ENCODE data around the gene PPME1.

The PPME1 gene

DNA sequence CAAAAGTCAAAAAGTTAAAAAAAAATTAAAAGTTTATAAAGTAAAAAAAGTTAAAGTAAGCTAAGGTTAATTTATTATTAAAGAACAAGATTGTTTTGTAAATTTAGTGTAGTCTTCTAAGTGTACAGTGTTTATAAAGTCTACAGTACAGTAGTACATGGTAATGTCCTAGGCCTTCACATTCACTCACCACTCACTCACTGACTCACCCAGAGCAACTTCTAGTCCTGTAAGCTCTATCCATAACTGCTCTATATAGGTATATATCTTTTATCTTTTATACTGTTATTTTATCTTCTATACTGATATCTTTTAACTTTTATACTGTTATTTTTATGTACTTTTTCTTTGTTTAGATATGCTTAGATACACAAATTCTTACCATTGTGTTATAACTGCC lies 11.4 kb upstream of the PPME1 start:
- DNase-seq (ENCODE audit: low spot score), result no peak

DNA sequence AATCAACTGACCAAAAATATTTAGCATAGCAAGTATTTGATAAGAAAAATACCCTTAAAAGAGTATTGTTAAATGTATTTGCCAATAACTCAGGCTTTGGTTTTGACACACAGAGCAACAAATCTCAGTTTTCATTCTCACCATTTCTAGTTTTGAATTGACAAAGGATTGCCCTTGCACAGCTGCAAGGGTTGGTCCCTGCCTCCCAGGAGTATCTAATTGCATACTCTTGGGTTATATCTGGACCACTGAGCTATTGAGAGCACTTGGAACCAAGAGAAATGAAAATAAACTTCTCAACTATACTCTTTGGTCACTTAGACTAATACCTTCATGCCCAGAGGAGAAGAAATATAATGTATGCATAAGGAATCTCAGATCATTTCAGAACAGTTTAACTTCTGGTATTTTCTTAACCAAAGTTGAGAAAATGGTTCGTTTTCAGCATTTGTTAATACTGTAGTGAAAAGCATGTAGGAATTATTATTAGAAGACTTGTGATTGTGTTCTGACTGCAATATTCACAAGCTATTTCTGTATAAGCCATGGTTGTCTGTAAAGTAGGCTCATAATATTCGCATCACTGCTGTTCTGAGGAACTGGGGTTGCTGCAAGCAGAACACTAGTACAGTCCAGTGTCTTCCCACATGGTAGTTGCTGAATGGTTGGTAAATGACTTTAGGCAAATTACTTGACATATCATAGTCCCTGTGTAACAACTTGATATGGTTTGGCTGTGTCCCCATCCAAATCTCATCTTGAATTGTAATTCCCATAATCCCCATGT lies 8.2 kb upstream of the PPME1 start:
- no peak for DNase-seq (ENCODE audit: low spot score)

DNA sequence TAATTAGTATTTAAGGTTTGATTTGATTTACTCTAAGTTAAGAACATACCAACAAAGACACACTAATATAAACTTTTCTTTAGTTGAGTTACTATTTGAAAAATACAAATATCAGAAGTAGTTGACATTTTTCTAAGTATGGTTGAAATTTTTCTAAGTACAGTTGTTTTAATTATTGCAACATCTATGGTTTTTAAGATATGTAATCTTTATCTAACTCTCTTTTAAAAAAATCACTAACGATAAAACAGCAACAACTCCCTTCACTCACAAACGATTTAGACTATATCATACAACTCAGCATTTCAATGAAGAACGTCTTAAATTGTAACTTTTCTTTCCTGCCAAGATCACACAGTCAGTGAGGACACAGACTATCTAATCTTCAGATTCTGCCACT lies 2.3 kb upstream of the PPME1 start:
- no peak for DNase-seq (ENCODE audit: low spot score)

DNA sequence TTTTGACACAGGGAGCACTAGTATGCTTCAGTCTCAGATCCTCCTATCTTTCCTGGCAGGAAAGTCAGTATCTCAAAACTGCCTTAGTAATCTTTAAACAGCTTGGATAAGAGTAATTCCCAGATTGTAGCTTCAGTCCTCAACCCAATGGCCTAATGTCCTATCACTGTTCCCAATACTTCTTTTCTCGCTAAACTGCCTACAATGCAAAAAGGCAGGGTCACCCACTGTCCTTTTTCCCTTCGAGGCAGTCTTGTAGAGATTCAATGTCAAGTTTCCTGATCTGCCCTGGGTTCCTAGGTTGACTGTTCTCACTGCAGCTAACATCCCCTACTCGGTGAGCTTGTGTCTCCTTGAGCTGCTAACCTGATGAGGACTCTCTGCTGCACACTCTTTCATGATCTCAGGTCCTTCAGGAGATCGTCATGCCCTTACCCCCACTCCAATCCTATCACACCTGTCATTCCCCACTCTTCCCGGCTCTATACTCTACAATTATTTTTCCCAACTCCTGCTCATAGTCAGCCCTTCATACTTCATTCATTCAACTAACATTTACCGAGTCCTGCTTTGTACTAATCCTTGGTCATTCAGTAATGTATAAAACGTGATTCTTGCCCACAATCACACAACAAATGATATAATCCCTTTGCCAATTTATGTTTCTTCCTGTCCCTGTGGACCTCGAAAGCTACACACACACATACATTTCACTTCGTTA lies 1.2 kb upstream of the PPME1 start:
- DNase-seq (ENCODE audit: low spot score), result no peak

DNA sequence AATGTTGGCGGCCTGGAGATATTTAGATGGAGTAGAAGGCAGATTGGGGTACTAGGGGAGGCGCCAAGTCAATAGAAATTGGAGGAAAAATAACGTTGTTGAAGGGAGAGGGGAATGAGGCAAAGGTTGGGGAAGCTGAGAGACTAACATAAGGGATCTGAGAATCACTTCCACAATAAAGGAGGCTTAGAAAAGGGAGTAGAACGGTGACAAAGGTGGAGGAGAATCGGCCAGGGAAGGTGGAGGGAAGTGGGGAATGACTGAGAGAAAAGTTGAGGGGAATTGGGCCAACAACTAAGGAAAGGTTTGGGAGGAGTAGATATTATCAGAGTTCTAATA lies 510 bp downstream of the PPME1 start:
- no peak for DNase-seq (ENCODE audit: low spot score)

DNA sequence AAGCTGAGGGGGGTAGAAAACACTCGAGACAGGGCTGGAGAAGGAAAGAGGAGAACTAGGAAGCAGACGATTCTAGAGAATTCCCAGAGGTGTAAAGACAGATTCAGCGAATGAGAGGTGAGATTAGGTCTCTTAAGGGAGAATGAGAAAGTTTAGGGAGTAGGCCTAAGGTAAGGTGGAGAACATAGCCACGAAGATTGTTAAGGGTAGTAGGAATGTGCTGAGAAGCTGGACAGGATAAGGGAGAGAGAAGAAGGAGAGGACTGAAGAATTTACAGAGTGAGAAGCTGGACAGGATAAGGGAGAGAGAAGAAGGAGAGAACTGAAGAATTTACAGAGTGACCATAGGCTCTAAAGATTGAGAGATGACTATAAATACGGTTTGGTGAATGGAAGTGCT lies 908 bp downstream of the PPME1 start:
- no peak for DNase-seq (ENCODE audit: low spot score)

DNA sequence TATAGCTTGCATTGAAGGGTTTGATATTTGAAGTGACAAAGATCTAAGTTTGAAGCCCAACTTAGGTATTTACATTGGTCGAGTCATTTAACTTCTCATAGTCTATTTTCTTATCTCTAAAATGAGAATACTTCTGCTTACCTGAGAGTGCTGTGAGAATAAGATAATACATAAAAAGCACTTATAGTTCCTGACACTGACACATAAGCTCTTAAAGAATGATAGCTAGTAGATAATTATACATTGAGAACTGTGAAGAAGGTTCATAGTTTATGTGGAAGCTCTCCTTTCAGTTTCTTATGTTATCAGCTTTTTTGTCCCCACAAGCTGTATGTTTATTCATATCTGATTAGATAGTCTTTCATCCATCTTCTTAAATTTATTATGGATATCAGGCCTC lies 4.8 kb downstream of the PPME1 start:
- no peak for DNase-seq (ENCODE audit: low spot score)

DNA sequence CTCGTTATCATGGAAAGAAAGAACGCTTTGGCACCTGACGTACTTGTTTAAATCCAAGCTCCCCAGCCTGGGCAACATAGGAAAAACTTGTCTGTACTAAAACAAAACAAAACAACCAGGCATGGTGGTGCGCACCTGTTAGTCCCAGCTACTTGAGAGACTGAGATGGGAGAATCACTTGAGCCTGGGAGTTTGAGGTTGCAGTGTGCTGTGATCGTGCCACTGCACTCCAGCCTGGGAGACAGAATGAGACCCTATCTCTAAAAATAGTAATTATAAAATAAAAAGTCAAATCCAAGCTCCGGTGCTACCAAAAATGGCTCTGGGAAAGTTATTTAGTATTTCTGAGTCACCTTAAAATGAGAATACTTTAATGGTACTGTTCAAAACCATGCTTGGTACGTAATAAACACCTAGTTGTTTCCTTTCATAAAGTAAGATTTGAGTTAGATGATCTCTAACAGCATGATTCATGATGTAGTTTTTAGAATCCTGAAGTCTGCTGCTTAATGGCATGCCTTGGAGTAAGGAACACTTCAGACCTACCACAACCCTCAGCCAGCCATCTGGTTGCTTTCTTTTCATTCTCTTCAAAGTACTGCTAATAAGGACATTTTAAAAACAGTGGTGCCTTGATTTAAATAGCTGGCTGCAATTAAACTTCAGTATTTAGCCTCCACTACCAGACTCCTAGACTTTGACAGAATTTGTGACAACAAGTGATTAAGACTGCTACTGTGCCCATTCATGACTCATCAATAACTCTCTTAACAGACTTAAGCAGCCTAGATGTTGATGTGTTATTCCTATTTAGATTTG lies 8.4 kb downstream of the PPME1 start:
- no peak for DNase-seq (ENCODE audit: low spot score)

DNA sequence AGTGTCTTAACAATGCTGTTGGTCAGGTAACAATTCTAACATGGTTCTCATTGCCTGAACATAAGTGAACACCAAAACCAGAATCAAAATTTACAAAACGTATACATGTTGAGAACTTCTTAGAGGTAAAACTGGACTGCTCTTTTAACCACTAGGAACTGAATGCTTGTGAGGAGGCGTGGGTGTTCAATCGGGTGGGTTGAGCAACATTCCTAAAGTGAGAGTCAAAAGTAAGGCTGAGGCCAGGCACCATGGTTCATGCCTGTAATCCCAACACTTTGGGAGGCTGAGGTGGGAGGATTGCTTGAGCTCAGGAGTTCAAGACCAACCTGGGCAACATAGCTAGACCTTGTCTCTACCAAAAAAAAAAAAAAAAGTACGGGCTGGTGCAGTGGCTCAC lies 11.5 kb downstream of the PPME1 start:
- no peak for DNase-seq (ENCODE audit: low spot score)

DNA sequence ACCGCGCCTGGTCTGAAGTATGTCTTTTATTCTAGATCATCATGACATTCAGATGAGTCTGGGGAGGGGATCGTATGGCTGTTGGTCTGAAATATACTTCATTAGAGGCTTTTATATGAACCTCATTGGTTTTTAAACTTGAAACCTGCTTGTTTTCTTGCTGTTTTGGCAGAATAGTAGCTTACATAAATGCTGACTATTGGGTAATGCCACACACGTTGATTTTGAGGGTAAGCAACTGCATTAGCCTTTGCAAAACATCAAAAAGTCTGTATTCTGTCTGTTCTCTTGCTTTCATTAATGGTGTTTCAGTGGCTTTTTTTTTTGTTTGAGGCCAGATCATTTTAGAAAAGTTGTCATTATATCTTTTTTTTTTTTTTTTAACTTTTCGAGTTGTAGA lies 14.2 kb downstream of the PPME1 start:
- no peak for DNase-seq (ENCODE audit: low spot score)

DNA sequence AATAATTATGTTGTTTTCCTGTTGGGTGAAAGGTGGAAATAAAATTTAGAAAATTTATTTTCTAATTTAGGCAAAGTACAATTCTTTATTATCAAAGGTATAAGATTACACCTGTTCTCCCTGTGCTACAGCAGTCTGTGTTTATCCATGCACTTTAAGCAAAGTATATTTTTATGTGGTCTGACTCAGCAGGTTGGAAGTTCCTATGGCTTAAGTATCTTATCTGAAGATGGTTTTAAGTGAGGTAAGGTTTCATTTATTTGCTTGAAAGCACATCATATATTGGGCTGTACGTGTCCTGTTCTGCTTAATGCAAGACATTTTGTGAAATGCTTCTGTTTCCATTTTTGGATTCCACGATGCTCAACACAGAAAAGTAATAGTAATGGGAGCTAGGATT lies 14.6 kb downstream of the PPME1 start:
- no peak for DNase-seq (ENCODE audit: low spot score)

DNA sequence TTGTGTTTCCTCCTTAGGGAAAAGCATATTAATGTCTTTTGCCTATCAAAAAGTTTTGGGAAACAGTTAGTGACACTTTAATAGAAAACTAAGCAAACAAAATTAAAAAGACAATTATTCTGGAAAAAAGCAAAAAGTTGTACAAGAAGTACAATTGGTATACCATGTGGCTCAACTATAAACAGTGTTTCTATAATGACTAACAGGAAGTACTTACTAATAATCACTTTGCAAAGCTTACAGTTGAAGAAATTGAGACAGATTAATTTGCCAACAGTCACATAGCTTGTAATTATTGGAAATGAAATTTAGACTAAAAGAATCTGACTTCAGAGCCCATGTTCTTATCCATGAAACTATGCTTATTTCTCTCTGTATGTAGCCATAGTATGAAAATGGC lies 24.7 kb downstream of the PPME1 start:
- no peak for DNase-seq (ENCODE audit: low spot score)

DNA sequence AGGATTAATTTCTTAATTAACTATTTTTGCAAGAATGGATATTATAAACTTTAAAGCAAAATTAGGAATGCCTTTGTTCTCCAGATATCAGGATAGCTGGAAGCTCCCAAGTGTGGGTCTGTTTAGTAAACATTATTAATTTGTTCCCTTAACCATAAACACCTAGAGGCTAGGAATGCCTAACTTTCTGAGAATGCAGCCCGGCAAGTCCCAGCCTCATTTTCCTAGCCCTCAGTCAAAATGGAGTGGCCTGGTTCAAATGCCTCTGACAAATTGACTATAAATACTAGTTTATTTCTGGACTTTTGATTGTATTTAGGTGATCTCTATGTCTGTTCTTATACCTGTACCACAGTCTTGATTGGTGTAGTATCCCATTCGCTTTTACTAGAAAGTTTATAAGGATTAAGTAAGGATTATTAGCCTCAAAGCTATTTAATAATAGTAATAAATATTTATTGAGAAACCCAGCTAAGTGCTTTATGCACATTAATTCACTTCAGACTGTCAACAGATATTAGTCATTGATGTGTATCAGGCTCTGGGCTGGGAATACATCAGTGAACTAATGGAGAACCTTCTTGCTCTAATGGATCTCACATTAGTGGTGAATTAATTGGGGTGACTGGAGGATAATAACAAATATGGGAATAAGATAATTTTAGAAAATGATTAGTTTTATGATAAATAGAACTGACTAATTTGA lies 25.8 kb downstream of the PPME1 start:
- no peak for DNase-seq (ENCODE audit: low spot score)

DNA sequence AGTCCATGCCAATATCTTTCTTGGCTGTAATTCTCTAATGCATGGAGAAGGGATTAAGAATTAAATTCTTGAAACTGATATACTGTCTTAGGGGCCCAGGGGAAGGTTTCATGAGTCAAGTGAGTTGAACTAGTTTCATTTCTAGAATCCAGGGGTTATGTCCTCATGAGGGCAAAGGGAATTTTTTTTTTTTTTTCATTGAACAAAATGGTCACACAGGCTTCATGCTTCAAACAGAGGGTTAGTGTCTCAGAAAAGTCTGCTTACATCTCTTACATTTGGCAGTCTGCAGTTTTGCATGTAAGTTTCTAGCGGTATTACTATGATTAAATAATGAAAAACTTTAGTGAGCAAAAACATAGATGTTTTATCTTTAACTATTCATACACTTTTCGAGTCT lies 32.9 kb downstream of the PPME1 start:
- DNase-seq (ENCODE audit: low spot score), result no peak

DNA sequence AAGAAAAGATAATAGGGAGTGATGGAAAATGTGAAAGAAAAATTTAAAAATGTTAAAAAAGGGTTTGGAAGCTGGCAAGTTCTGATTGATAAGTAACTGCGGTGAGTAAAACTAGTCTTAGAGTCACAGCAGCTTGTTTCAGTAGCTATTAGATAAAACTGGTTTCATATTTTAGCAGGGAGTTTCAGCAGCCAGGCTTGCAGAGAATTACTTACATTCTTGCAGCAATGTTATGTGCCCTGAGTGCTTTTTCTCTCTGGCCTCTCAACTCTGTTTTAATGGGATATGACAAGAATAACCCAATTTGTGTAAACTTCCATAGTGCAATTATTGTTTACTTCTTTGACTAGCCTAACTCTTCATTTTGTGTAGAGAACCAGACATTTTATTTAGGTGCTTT lies 33.6 kb downstream of the PPME1 start:
- no peak for DNase-seq (ENCODE audit: low spot score)

DNA sequence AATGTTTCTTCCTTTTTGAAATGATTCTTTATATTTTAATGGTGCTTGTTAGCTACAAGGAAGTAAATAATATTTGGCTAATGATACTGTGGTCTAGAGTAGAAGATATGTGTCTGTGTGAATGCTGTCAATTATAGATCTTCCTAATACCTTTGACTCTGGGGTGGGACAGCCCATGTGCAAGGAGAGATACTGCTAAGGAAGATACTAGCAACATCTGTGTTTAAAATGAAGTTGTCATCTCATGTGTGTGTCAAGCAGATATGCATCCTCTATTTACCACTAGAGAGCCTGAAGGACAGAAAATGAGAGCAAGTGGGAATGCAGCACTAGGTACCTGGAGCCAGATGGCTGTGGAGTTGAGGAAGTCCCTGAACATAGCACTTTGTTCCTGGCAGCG lies 34.1 kb downstream of the PPME1 start:
- DNase-seq (ENCODE audit: low spot score), result no peak

DNA sequence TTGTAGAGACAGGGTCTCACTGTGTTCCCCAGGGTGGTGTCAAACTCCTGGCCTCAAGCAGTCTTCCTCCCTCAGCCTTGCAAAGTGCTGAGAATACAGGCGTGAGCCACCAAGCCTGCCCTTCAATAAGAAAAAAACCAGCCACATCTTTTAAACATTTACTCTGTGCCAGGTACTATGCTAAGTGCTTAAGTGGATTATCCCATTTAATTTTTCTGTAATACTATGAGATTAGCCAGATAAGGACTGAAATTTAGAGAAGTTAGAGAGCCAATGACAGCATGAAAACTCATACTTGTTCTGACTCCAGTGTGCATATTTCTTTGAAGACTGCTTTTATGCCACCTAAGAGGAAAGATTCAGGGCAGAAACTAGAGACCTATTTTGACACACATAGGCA lies 35.7 kb downstream of the PPME1 start:
- DNase-seq (ENCODE audit: low spot score), result no peak

DNA sequence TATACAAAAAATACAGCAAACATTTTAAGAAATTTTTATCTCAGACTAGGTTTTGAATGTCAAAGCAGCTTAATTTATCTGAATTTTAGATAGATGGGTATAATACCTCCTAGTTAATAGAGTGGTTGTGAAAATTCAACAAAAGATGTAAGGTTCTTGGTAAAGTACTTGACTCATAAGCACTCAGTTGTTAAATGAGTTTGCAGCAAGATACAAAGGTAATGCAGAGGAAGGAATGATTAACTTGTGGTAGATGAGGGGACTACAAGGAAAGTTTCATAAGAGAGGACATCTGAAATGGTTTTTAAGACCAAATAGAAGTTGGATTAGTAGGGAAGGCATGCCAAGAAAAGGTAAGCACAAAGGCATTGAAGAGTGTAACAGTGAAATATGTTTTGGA lies 37.4 kb downstream of the PPME1 start:
- no peak for DNase-seq (ENCODE audit: low spot score)

DNA sequence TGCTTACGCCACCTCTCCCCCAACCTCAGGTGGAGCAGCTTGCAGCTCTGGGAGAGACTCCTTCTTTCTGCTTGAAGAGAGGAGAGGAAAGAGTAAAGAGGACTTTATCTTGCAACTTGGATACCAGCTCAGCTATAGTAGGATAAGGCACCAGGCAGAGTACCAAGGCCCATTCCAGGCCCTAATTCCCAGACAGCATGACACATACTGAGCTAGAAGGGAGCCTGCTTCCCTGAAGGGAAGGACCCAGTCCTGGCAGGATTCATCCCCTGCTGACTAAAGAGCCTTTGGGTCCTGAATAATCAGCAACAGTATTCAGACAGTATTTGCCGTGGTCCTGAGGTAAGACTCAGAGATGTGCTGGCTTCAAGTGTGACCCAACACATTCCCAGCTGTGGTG lies 41.4 kb downstream of the PPME1 start:
- no peak for DNase-seq (ENCODE audit: low spot score)

DNA sequence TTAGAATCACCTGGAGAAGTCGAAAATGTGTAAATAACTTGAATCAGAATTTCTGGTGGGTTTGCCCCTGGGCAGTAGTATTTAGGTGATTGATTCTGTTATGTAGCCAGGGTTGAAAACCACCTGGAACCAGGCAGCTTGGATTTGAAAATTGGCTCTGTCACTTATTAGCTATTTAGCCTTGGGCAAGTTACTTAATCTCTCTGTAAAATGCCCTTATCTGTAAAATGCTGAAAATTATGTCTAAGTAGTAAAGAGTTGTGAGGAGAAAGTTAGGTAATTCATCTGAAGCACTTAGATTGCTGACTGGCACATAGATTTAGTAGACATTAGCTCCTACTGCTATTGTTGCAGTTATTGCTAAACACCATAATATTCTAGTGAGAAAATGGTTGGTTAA lies 49.3 kb downstream of the PPME1 start:
- no peak for DNase-seq (ENCODE audit: low spot score)

DNA sequence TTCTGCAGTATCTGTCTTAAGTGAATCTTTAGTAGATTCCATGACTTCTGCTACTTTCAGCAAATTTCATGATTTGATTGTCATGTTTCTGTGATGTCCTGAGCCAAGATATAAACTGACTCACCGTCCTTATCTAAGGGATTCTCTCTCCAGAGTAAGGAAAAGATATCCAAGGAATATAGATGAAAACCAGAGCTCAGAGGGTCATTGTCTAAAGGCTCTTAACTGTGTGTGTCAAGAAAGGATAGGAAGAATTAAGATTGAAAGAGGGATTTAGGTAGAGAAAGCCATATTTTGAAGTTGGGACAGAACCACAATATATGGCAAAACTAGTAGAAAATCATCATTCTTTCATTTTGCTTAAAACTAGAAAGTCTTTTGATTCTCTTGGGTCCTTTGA lies 50.7 kb downstream of the PPME1 start:
- DNase-seq (ENCODE audit: low spot score), result no peak

DNA sequence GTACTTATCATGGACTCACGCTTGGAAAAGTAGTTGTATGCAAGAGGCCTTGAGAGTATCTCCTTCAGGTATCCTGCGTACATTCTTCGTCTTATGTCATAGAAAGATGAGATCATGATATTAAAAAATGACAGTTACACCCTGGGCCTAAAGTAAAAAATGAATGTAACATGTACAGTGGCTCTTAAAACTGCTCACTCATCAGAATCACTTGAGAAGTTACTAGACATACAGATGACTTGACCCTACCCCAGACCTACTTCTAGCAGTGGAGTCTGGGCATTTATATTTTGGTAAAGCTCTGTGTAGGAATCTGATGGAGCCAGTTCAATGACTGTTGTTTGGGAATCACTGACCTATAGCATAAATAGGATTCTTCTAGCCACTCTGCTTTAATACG lies 54.5 kb downstream of the PPME1 start:
- DNase-seq (ENCODE audit: low spot score), result no peak

DNA sequence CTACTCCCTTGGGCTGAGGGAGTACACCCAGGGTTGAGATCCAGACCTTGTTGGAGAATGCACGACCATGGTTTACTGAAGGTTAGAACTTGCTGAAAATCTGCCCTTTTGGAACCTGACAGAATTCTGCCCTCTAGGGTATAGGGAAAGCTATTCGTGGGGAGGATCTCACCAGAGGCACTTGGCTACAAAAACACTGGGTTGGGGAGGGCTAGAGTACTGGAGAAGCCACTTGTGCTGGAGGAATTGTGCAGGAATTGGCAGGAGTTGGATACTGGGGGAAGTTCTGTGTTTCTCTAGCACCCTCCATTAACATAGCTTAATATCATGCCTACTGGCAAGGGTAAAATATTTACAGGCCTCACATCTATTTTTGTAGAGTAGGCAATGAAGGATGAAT lies 55.8 kb downstream of the PPME1 start:
- no peak for DNase-seq (ENCODE audit: low spot score)
